HG02588 (cell line): ENCODE data around the gene PI4KA.

Experiments used
- ATAC-seq: cut with Tn5 transposase; IDR thresholded peaks from one replicate; pipeline ENCODE4 v1.9.1; 2021; ENCODE audit warnings: mild to moderate bottlenecking, moderate library complexity; ENCODE audit not compliant: unreplicated experiment

The PI4KA gene

DNA sequence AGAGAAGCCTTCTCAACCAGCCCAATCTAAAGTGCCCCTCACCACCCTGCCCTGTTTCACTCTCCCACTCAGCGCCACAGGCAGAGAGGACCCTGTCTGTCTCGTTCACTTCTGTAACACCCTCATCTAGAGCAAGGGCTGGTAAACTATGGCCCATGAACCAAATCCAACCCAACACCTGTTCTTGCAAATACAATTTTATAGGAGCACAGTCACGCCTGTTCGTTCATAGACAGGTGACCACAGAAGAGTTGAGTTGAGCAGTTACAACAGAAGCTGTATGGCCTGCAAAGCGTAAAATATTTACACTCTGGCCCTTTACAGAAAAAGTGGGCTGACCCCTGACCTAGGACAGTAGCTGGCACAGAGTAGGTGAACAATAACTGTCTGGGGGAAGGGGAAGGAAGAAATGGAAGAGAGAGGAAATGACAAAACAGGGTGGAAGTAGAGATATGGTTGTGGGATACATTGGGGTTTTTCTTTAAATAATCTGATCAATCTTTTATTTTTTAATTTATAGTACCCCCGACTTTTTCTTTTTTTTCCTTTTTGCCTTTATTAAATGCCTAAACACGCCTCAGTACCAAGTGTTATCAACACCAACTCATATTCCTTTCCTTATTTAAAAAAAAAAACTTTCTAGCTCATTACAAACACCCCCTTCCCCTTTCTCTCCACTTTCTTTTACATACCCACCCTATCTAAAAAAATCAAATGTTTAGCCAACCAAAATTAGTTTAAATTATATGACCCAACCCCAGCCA, 63.8 kb downstream of the PI4KA start:
- ATAC-seq, result no peak

DNA sequence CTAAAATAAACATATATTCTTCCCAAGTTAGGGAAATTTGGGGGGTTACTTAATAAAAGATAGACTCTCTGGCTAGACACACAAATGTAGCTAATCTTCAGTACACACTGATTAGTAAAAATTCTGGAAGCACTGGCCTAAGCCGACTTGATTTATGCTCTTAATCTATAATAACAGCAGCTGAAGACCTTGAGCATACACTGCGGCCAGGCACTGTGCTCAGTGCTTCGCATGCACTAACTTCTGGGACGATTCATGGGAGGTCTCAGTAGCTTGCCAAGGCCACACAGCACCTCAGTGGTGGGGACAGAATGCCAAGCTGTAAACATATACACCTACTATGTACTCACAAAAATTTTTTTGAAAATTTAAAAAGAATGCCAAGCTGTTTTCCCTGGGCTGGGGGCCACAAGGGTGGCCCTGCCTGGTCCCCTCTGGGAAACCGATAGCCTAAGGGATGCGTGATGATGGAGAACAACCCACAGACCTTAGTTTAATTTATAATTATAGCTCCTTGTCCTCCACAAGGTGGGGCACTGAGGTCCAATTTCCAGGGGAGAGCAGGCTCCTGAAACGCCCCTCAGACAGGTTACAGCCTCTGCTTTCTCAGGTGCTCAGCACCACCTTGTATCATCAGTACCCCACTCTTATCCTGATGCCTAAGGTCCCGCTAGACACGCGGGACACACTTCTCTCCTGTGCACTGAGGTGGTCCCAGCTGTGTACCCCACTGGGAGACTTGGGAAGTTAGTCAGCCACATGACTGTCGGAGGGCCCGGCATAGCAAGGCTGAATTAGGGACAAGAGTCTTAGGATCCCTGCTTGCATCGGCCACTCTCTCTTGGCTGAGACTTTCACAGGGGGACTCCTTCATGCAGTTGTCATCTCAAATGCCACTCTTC, 64.6 kb downstream of the PI4KA start:
- ATAC-seq, result no peak

DNA sequence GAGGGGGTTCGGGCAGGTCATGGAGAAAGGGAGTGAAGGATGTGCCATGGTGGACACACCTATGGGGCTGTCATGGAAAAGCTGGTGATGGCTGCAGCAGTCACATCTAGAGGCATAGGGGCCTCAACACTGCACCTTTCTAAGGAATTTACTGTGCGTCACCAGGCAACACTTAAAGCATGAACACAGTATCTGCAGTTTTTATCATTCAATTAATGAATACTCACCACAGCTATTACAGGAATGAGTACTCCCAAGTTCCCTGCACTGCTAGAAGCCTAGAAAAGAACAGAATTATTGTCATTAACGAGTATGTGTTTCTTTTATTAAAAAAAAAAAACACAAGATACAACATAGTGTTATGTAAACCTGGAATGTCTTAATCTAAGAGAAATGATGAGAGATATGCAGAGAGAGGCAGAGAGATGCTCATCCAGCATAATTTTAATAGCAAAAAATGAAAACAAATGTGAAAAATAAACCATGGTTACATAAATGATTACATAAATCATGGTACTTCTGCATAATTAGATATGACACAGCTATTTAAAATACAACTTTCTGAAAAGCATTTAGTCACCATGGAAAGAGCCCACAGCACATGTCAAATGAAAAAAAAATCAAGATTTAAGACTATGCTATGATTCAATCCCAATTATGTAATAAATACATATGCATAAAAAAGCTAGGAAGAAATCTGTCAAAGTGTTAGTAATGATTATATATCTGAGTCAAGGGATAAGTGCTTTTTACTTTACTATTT, 65.5 kb downstream of the PI4KA start:
- ATAC-seq, result no peak

DNA sequence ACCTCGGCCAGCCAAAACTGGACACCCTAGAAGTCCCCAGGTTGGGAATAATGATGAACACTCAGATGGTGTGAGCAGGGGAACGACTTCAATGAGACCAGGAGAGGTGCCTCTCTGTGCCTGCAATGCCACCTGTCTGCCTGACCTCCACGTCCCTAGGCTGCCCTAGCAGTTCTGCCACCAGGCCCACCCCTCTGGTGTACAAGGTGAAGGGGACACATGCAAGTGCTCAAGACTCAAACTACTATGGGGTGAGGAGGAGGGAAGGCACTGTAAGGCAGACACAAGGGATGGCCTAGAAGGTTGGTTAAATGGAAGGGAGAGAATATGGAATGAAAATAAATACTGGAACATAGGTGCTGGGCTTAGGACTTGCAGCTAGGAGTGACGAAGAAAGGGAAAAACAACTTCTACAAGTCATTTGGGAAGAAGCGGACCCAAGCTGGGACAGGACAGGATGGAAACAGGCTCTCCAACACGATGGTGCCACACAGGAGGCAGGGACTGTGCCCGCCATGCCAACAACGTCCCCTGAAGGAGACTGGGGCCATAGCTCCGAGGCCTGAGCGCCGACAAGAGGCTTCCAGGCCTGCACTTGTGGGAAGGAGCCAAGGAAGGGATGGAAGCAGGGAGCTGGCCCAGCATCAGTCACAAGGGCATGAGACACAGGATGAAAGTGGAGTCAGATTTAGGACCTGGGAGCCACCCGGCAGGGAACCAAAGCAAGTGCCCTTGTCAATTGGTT, 66.2 kb downstream of the PI4KA start:
- no peak for ATAC-seq

DNA sequence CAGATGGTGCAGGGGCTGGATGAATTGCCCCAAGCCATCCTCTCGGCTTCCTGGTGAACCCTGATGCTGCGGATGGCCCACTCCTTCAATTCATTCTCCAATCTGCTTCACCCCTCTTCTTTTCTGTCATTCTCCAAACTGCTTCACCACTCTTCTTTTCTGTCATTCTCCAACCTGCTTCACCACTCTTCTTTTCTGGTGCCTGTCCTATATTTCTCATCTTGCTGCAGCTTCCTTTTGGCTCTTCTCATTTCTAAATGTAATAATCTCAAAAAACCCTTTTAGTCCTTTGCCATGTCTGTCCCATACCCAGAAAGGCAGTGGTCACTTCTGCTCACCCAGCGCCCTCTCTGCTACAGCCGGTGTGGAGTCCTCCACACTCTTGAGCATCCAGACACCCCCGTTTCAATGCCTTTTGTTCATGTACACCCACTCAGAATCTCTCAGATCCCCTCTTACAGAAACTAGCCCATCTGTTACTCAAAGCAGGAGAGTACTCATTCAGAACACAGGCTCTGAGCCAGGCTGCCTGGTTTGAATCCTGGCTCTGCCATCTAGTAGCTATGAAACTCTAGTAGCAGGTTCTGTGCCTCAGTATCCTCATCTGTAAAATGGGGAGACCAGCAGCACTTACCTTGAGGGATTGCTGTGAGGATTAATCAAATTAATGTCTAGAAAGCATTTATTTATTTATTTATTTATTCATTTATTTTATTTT, 69.8 kb downstream of the PI4KA start:
- ATAC-seq, result no peak

DNA sequence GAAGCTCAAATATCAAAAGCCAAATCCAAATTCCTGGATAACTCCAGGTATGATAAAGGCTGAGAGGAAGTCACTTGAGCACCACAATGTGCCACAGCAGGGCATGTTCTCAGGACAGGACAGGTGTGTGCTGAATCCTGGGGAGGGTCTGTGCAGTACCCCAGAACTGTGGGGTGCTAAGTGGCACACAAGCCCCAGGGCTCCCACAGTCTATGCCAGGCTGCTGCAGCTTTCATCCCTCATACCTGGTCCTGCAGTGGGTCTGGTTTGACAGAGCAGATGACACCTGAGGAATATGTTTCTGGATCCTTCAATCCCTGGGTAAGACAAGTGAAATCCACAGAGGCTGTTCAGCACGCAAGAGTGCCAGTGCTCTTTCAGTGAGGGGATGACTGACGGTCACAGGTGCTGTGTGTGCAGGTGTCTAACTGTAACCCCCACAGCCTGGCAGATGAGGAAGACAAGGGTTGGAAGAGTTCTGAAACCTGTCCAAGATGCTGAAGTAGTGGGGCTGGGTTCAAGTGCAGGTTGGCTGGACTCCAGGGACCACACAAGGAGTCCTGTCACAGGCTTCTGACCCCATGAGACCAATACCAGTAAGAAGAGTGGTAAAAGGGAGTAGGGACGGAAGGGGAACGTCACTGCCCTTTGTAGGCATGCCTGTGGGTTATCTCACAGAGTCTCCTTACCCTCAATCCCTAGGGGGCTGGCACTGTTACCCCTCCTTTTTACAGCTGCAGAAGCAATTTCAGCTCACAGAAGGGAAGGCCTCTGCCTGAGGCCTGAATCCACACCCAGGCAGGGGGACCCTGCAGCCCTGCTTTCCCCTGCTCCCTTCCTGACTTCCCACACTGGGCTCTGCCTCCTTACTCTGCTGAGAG, 70.6 kb downstream of the PI4KA start:
- ATAC-seq, result no peak

DNA sequence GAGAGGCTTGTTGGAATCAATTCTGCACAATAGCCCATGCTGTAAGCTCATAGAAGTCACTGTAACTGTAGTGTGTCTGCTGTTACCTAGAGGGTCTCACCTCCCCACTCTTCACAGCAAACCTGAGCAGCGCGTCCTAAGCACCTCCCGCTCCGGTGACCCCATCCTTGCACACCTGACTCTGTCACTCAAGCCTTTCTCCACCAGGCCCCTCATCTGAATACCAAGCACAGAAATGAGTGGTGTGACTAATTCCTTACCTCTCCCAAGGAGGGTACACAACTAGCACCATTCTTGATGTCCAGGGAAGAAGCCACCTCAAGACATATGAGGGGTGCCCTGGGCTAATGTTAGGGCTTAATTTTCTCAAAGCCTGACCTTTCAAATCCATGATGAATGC, 71.4 kb downstream of the PI4KA start:
- no peak for ATAC-seq

DNA sequence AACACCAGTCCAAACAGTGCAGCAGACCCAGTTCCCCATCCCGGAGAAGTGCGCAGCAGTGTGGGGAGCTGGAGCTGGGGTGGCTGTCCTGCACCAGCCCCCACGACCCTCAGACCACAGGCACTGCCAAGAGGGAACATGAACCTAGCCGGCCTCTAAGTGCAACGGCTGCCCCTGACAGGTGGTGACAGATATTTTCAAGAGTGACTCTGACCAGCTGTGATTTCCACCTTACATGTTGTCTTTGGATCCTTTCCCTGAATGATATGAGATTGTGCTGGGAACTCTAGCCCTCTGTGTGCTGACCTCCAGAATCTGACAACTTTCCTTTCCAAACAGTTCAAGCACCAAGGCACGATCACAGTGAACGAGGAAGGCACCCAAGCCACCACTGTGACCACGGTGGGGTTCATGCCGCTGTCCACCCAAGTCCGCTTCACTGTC, 72.1 kb downstream of the PI4KA start:
- no peak for ATAC-seq

DNA sequence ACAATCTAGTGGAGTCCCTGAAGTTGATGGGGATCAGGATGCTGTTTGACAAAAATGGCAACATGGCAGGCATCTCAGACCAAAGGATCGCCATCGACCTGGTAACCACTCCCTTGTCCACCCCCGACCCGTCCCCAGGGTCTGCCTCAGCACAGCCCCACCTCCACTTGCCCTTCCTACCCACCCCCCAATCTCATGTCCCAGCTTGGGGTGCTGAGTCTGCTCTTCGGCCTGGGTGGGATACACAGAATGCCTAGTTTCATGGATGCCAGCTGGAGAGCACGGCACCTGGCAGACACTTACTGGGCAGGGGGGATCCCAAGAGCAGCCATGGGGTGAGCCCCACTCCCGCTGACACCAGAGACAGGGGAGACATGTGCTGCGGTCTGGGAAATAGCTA, 72.6 kb downstream of the PI4KA start:
- no peak for ATAC-seq

DNA sequence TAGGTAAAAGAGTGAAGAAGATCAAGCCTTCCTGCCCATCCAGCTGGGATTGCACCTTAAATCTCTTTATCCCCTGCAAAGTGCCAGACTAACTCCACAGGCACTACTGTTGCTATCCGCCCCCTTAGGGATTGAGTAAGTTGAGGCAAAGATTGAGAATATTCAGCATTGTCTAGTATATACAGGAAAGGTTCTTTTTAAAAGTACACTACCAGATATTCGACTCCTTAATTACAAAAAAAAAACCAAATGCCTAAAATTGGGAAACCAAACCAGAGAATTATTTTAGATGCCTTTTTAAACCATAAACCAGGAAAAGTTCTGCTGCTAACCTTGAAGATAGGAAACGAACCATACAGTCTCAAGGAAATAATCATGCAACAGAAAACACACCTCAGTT, 73.2 kb downstream of the PI4KA start:
- ATAC-seq, result no peak

DNA sequence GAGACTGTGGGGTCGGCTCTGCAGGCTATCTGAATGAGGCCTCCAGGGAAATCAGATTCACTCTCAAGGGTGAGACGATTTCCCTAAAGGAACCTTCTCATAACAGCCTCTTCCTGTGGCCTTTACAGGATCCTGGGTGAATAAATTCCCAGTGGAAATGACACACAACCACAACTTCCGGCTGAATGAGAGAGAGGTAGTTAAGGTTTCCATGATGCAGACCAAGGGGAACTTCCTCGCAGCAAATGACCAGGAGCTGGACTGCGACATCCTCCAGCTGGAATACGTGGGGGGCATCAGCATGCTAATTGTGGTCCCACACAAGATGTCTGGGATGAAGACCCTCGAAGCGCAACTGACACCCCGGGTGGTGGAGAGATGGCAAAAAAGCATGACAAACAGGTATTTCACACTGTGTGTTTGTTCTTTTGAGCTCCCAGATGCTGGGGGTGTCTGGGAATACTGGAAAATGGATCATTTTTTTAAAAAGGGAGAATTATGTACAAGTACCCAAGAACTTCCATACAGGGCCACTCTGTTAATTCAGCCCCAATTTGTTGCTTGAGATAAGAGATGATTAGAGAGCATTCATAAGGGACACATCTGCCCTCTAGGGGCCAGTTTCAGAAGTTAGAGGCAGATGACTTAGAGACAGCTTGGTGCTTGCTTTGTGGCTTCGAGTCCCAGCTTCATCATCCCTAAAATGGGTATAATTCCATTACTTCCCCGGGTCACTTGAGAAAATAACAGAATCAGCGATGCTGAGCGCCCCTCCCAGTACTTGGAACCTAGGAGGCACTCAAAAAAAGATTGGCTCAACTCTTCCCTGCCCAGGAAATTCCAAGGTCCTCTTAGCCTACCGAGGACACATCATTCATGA, 74.5 kb downstream of the PI4KA start:
- ATAC-seq, result no peak

DNA sequence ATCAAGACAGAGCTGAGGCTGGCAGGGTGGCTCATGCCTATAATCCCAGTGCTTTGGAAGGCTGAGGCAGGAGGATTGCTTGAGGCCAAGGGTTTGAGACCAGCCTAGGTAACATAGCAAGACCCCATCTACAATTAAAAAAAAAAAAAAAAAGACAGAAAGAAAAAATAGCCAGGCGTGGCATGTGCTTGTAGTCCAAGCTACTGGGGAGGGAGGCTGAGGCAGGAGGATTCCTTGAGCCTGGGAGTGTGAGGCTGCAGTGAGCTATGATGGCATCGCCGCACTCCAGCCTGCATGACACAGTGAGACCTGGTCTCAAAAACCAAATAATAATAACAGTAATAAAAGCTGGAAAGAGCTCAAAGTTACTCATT, 75.3 kb downstream of the PI4KA start:
- ATAC-seq, result no peak

DNA sequence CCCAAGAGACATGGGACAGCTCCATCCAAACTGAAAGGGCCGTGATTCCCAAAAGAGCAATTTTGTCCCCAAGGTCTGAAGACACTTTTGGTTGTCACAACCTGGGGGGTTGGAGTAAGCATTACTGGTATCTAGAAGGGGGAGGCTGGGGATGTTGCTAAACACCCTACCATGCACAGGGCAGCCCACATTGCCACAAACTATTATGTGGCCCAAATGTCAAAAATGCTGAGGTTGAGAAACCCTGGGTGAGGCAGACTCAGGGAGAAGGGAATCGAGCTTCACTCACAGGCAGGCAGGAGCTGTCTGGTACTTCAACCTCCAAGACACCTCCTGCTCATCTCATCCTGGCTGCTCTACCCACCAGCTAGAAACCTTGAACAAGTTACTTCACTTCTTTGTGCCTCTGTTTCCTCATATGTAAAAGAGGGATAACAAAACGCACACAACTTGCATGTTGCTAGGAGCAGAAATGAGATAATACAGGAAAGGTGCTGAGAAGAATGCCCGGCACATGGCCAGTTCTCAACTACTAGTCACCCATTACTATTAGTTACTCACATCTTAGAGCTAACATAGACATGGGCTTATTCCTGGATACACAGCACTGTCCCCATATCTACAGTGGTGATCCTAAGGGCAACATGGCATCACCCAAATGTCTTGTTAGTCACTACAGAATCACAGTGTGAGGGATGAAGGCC, 75.9 kb downstream of the PI4KA start:
- ATAC-seq, result no peak

DNA sequence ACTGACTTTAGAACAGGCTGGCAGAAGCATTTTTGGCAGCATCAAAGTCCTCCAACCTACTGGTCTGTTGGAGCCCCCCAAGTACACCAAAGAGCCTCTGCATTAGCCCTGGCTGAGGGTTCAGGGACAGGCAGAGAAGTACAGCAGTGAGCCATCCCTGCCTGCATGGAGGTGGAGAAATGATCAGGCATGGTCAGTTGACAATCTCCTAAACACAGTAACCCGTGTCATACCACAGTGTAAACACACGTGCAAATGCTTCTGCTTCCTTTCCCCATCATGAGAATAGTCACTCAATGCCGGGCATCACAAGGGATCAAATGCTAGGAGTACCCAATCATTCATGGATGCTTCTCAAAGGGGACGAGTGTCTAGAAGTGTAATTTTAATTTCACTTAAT, 76.5 kb downstream of the PI4KA start:
- ATAC-seq, result no peak

DNA sequence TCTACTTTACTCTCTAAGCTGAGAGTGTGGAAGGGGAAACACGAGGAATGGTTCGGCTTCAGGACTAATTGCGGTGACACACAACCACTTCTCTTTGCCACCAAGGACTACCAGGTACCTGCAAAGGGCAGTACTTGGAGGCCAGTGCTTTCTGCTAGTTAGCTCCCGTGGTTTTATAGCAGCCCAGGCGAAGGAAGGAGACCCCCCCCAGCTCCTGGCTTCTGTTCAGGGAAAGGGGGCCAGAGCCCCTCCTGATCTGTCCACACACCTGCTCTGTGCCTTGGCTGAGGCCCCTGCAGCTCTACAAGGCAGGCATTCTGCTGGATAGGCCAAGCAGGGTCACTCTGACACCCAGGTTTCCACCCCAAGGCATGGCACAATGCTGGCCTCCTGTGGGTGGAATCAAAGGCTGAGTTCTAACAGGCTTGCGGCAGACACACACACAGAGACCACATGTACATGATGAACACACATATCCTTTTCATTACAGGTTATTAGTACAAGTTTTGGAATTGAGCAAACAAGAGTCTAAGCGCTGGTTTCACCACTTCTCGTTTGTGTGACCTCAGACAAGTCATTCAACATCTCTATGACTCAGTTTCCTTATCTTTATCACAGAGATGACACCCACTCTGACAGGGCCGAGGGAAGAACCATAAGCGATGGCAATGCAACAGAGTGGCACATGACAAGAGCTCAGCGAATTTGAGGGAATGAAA, 77.2 kb downstream of the PI4KA start:
- no peak for ATAC-seq

DNA sequence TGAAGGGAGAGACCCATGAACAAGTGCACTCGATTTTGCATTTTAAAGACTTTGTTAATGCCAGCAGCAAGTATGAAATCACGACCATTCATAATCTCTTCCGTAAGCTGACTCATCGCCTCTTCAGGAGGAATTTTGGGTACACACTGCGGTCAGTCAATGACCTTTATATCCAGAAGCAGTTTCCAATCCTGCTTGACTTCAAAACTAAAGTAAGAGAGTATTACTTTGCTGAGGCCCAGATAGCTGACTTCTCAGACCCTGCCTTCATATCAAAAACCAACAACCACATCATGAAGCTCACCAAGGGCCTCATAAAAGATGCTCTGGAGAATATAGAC, 78.8 kb downstream of the PI4KA start:
- no peak for ATAC-seq
